Measurements from ENCODE around the gene TTC3. TPM values are rescaled to one million over a fixed set of nuclear protein-coding genes. Genes with fewer than 3 reads are reported as not detected.

The TTC3 gene
- total RNA-seq, 1 experiment from 2014 or later: 121 TPM

- Histone ChIP-seq H4K20me1 (ENCODE audit: low read length) (no peaks in the 10 kb centered on the region), H3K9me3 (ENCODE audit: low read length) (no peaks in the 10 kb centered on the region), H3K27me3 (ENCODE audit: low read length) (no peaks in the 10 kb centered on the region), H3K9ac (ENCODE audit: low read length) (no peak overlapping the region), H3K4me3 (ENCODE audit: low read length) (no peak overlapping the region), H2AFZ (ENCODE audit: low read length) (no peak overlapping the region), H3K4me2 (ENCODE audit: low read length) (no peak overlapping the region), H3K36me3 (ENCODE audit: low read depth, low read length) (peaks cover 56% of the 10 kb centered on the region), H3F3A (ENCODE audit: low read length, unreplicated experiment) (no peaks in the 10 kb centered on the region), H3K4me1 (ENCODE audit: insufficient read depth, low read length) (peaks cover 18% of the 10 kb centered on the region), H3K9me2 (replicated peaks; ENCODE audit: low read length) (no peaks in the 10 kb centered on the region), H3K27ac (ENCODE audit: low read length) (no peak overlapping the region), H3K79me2 (ENCODE audit: low read length) (no peaks in the 10 kb centered on the region)
- DNase-seq: no peak
- no peak for ATAC-seq
- CTCF ChIA-PET: no interaction called here
- POLR2A ChIA-PET (ENCODE audit: unreplicated experiment): no interaction called here
- TF ChIP-seq CTCF (conservative IDR thresholded peaks at IDR 0.05; ENCODE audit: low read depth, low read length) (no peak), EZH2 (IDR thresholded peaks at IDR 0.05; ENCODE audit: low read length, unreplicated experiment) (no peak), EZH2phosphoT487 (IDR thresholded peaks at IDR 0.05; ENCODE audit: borderline replicate concordance, low read length) (no peak)
- no TSS peak for BruUV-seq (replicated peaks)
- intact Hi-C loops (cut with micrococcal nuclease): loop anchor here (10.0 kb wide), 1 partner anchor 206 kb away; the partner anchor contains the start of gene DYRK1A
These were observed 86.2 kb downstream of the TTC3 start for GRCh38 chr21:37159053-37159776.

GRCh38 chr21:37159949-37160348, 86.9 kb downstream of the TTC3 start:
- Histone ChIP-seq H2AFZ (ENCODE audit: low read length) (no peak overlapping the region), H3K4me3 (ENCODE audit: low read length) (no peak overlapping the region), H3K9me3 (ENCODE audit: low read length) (no peaks in the 10 kb centered on the region), H3K36me3 (ENCODE audit: low read depth, low read length) (peaks cover 56% of the 10 kb centered on the region), H3K4me2 (ENCODE audit: low read length) (no peak overlapping the region), H3K27ac (ENCODE audit: low read length) (no peak overlapping the region), H3K9ac (ENCODE audit: low read length) (no peak overlapping the region), H3K79me2 (ENCODE audit: low read length) (no peaks in the 10 kb centered on the region), H3K9me2 (replicated peaks; ENCODE audit: low read length) (no peaks in the 10 kb centered on the region), H4K20me1 (ENCODE audit: low read length) (no peaks in the 10 kb centered on the region), H3F3A (ENCODE audit: low read length, unreplicated experiment) (no peaks in the 10 kb centered on the region), H3K4me1 (ENCODE audit: insufficient read depth, low read length) (peaks cover 11% of the 10 kb centered on the region), H3K27me3 (ENCODE audit: low read length) (no peaks in the 10 kb centered on the region)
- CTCF ChIA-PET: no interaction called here
- TF ChIP-seq EZH2 (IDR thresholded peaks at IDR 0.05; ENCODE audit: low read length, unreplicated experiment): no peak
- no peak for TF ChIP-seq CTCF (conservative IDR thresholded peaks at IDR 0.05; ENCODE audit: low read depth, low read length)
- no peak for TF ChIP-seq EZH2phosphoT487 (IDR thresholded peaks at IDR 0.05; ENCODE audit: borderline replicate concordance, low read length)
- POLR2A ChIA-PET (ENCODE audit: unreplicated experiment): no interaction called here
- no peak for ATAC-seq
- BruUV-seq (replicated peaks): no TSS peak
- no peak for DNase-seq
- intact Hi-C loops (cut with micrococcal nuclease): loop anchor here (10.0 kb wide), 1 partner anchor 205 kb away; the partner anchor contains the start of gene DYRK1A

GRCh38 chr21:37164742-37165141, 91.7 kb downstream of the TTC3 start:
- no peaks in the 10 kb centered on the region for H3F3A ChIP-seq (ENCODE audit: low read length, unreplicated experiment)
- ChIA-PET CTCF (no interaction called here), POLR2A (ENCODE audit: unreplicated experiment) (no interaction called here)
- H3K9me2 ChIP-seq (replicated peaks; ENCODE audit: low read length): no peaks in the 10 kb centered on the region
- DNase-seq (no peak), ATAC-seq (no peak)
- no peaks in the 10 kb centered on the region for H3K79me2 ChIP-seq (ENCODE audit: low read length)
- BruUV-seq (replicated peaks): no TSS peak
- no peaks in the 10 kb centered on the region for H4K20me1 ChIP-seq (ENCODE audit: low read length)
- peaks cover 57% of the 10 kb centered on the region for H3K36me3 ChIP-seq (ENCODE audit: low read depth, low read length)
- H3K9ac ChIP-seq (ENCODE audit: low read length): no peak overlapping the region
- no peaks in the 10 kb centered on the region for H3K27me3 ChIP-seq (ENCODE audit: low read length)
- H3K4me3 ChIP-seq (ENCODE audit: low read length): no peak overlapping the region
- TF ChIP-seq EZH2phosphoT487 (IDR thresholded peaks at IDR 0.05; ENCODE audit: borderline replicate concordance, low read length): no peak
- TF ChIP-seq EZH2 (IDR thresholded peaks at IDR 0.05; ENCODE audit: low read length, unreplicated experiment): no peak
- TF ChIP-seq CTCF (conservative IDR thresholded peaks at IDR 0.05; ENCODE audit: low read depth, low read length): no peak
- intact Hi-C loops (cut with micrococcal nuclease): no loop called here
- H3K9me3 ChIP-seq (ENCODE audit: low read length): no peaks in the 10 kb centered on the region
- no peak overlapping the region for H2AFZ ChIP-seq (ENCODE audit: low read length)
- H3K4me1 ChIP-seq (ENCODE audit: insufficient read depth, low read length): no peaks in the 10 kb centered on the region
- no peak overlapping the region for H3K27ac ChIP-seq (ENCODE audit: low read length)
- no peak overlapping the region for H3K4me2 ChIP-seq (ENCODE audit: low read length)
